H1 (cell line): ENCODE measurements around the gene APBA2. TPM values are rescaled to one million over a fixed set of nuclear protein-coding genes. Genes with fewer than 3 reads are reported as not detected.

Experiments used
- CTCF ChIA-PET: fragments of 300-600 bp; sonication (Branson Sonifier 250); formaldehyde crosslinking; loops from one replicate; lab custom pipeline; 2021; ENCODE audit not compliant: partially characterized antibody; lab: Charles Lee
- POLR2A ChIA-PET: fragments of 300-600 bp; sonication (Branson Sonifier 250); formaldehyde crosslinking; loops from one replicate; lab custom pipeline; 2021; ENCODE audit warnings: inconsistent platforms; ENCODE audit not compliant: partially characterized antibody; lab: Charles Lee
- DNase-seq, 2 experiments: peaks; one replicate each; pipeline versions ENCODE4 v3.0.0 to v3.0.0-alpha.2; 2010 to 2022; ENCODE audit warnings: low spot score in 2 of 2, low read depth in 1 of 2, mixed read lengths in 1 of 2
- FAIRE-seq: peaks from 2 replicates; lab custom pipeline; 2011; peaks lifted over from hg19 to GRCh38; lab: Jason Lieb, UNC
- H2AFZ ChIP-seq: 2 replicates; pipeline ENCODE4 v1.8.1; 2012; ENCODE audit warnings: low read length, inconsistent platforms
- H2AK5ac ChIP-seq: 2 replicates; pipeline ENCODE4 v1.6.1; 2013; ENCODE audit warnings: low read depth, low read length
- H2BK120ac ChIP-seq: replicated peaks from 2 replicates; pipeline ENCODE3; 2013; ENCODE audit warnings: low read depth, low read length, inconsistent platforms
- H2BK12ac ChIP-seq: 2 replicates; pipeline ENCODE4 v1.6.1; 2013; ENCODE audit warnings: low read depth, low read length
- H2BK15ac ChIP-seq: 2 replicates; pipeline ENCODE4 v1.6.1; 2013; ENCODE audit warnings: low read length
- H2BK20ac ChIP-seq: 2 replicates; pipeline ENCODE4 v1.6.1; 2013; ENCODE audit warnings: low read length
- H2BK5ac ChIP-seq: 2 replicates; pipeline ENCODE4 v1.6.1; 2013; ENCODE audit warnings: low read depth, low read length
- H3K14ac ChIP-seq: 2 replicates; pipeline ENCODE4 v1.6.1; 2013; ENCODE audit warnings: inconsistent platforms; ENCODE audit not compliant: insufficient read length
- H3K18ac ChIP-seq: 2 replicates; pipeline ENCODE4 v1.6.1; 2013; ENCODE audit warnings: low read length; ENCODE audit errors: extremely low read depth
- H3K23ac ChIP-seq: 2 replicates; pipeline ENCODE4 v1.6.1; 2013; ENCODE audit warnings: inconsistent platforms; ENCODE audit not compliant: insufficient read length
- H3K23me2 ChIP-seq: 2 replicates; pipeline ENCODE4 v1.6.1; 2013; ENCODE audit warnings: low read depth, low read length
- H3K27ac ChIP-seq: 2 replicates; pipeline ENCODE4 v1.6.1; 2011; ENCODE audit warnings: low read depth, low read length, inconsistent platforms
- H3K27me3 ChIP-seq, 4 experiments: replicated peaks in 1 of 4; 1 replicate in 1 of 4; 2 replicates in 3 of 4; pipeline versions ENCODE4 v1.6.1 to v1.8.1; 2011 to 2013; ENCODE audit warnings: low read length in 3 of 4, mild to moderate bottlenecking in 3 of 4, inconsistent platforms in 2 of 4, mixed read lengths in 2 of 4, moderate library complexity in 1 of 4; ENCODE audit not compliant: control insufficient read depth in 3 of 4, insufficient read depth in 3 of 4; ENCODE audit errors: extremely low read depth in 1 of 4
- H3K36me3 ChIP-seq, 4 experiments: 2 replicates each; pipeline versions ENCODE4 v1.6.1 to v1.8.1; 2011 to 2013; ENCODE audit warnings: mild to moderate bottlenecking in 4 of 4, low read length in 3 of 4, moderate library complexity in 2 of 4, control low read depth in 1 of 4, inconsistent platforms in 1 of 4; ENCODE audit not compliant: insufficient read depth in 4 of 4, control insufficient read depth in 2 of 4
- H3K4ac ChIP-seq: replicated peaks from 2 replicates; pipeline ENCODE3; 2013; ENCODE audit warnings: low read length, low read depth, mixed read lengths, inconsistent platforms; ENCODE audit not compliant: insufficient read length
- H3K4me1 ChIP-seq, 4 experiments: replicated peaks in 1 of 4; 1 replicate in 1 of 4; 2 replicates in 3 of 4; pipeline versions ENCODE4 v1.6.1 to v1.8.1; 2011 to 2013; ENCODE audit warnings: low read length in 3 of 4, inconsistent platforms in 2 of 4, mixed read lengths in 1 of 4; ENCODE audit not compliant: insufficient read depth in 4 of 4, control insufficient read depth in 3 of 4
- H3K4me2 ChIP-seq, 2 experiments: 2 replicates each; pipeline versions ENCODE4 v1.6.1 to v1.8.1; 2011 to 2013; ENCODE audit warnings: low read depth in 2 of 2, low read length in 2 of 2, control low read depth in 1 of 2, inconsistent platforms in 1 of 2, mild to moderate bottlenecking in 1 of 2; ENCODE audit not compliant: insufficient read depth in 1 of 2
- H3K4me3 ChIP-seq, 4 experiments: fragments of 200-600, 300-600 bp in 1 of 4; sonication (generic), shearing (Covaris generic), sonication (Bioruptor Twin) in 1 of 4; 2 replicates each; pipeline versions ENCODE4 v1.5.1 to v1.8.1; 2011 to 2016; ENCODE audit warnings: low read length in 4 of 4, low read depth in 3 of 4, control low read depth in 2 of 4, inconsistent platforms in 2 of 4, mild to moderate bottlenecking in 2 of 4, mixed read lengths in 1 of 4, moderate library complexity in 1 of 4; ENCODE audit not compliant: insufficient read depth in 2 of 4; ENCODE audit errors: extremely low read depth in 1 of 4
- H3K56ac ChIP-seq: replicated peaks from 2 replicates; pipeline ENCODE3; 2013; ENCODE audit warnings: low read depth, mild to moderate bottlenecking, mixed read lengths, low read length, inconsistent platforms; ENCODE audit not compliant: insufficient read length
- H3K79me1 ChIP-seq: 2 replicates; pipeline ENCODE4 v1.6.1; 2013; ENCODE audit warnings: low read depth, low read length, control low read depth
- H3K79me2 ChIP-seq, 2 experiments: 2 replicates each; pipeline versions ENCODE4 v1.6.1 to v1.8.1; 2012 to 2013; ENCODE audit warnings: low read length in 2 of 2, mild to moderate bottlenecking in 2 of 2, inconsistent platforms in 1 of 2; ENCODE audit not compliant: insufficient read depth in 2 of 2, control insufficient read depth in 1 of 2
- H3K9ac ChIP-seq, 4 experiments: replicated peaks in 1 of 4; 1 replicate in 1 of 4; 2 replicates in 3 of 4; pipeline versions ENCODE4 v1.6.1 to v1.8.1; 2011 to 2013; ENCODE audit warnings: low read depth in 3 of 4, low read length in 3 of 4, control low read depth in 2 of 4, mild to moderate bottlenecking in 2 of 4, moderate library complexity in 2 of 4, inconsistent platforms in 1 of 4; ENCODE audit errors: extremely low read depth in 1 of 4
- H3K9me3 ChIP-seq, 2 experiments: 2 replicates each; pipeline versions ENCODE4 v1.6.1 to v1.8.1; 2012 to 2013; ENCODE audit warnings: mild to moderate bottlenecking in 2 of 2, moderate library complexity in 2 of 2, control low read depth in 1 of 2, inconsistent platforms in 1 of 2, low read depth in 1 of 2, low read length in 1 of 2, mixed read lengths in 1 of 2; ENCODE audit not compliant: insufficient read depth in 2 of 2
- H4K20me1 ChIP-seq, 2 experiments: replicated peaks in 1 of 2; 2 replicates each; pipeline versions ENCODE3 to v1.8.1; 2011 to 2013; ENCODE audit warnings: inconsistent platforms in 2 of 2, low read length in 2 of 2, mild to moderate bottlenecking in 1 of 2; ENCODE audit not compliant: insufficient read depth in 2 of 2, control insufficient read depth in 1 of 2
- H4K5ac ChIP-seq: 2 replicates; pipeline ENCODE4 v1.6.1; 2013; ENCODE audit warnings: low read length, low read depth, mixed read lengths, inconsistent platforms; ENCODE audit not compliant: insufficient read length
- H4K8ac ChIP-seq: 2 replicates; pipeline ENCODE4 v1.8.0; 2013; ENCODE audit warnings: mild to moderate bottlenecking, moderate library complexity, low read length, inconsistent platforms; ENCODE audit not compliant: insufficient read depth; ENCODE audit errors: extremely low read depth
- H4K91ac ChIP-seq: replicated peaks from 2 replicates; pipeline ENCODE3; 2013; ENCODE audit warnings: low read length, mixed read lengths, inconsistent platforms; ENCODE audit not compliant: insufficient read length
- ASH2L ChIP-seq: fragments of 200-600, 300-600 bp; sonication (generic); IDR thresholded peaks from one replicate; pipeline ENCODE4 v1.7.1; 2017; ENCODE audit warnings: low read length
- BRCA1 ChIP-seq: IDR thresholded peaks from 2 replicates; pipeline ENCODE4 v1.6.1; 2012; ENCODE audit warnings: low read depth, low read length, improper control_type of control experiment
- CEBPB ChIP-seq: IDR thresholded peaks from 2 replicates; pipeline ENCODE4 v1.6.1; 2012; ENCODE audit warnings: low read depth, low read length
- CREB1 ChIP-seq: IDR thresholded peaks from 2 replicates; pipeline ENCODE4 v1.6.1; 2012; ENCODE audit warnings: inconsistent platforms
- FOSL1 ChIP-seq: IDR thresholded peaks from 2 replicates; pipeline ENCODE4 v1.6.1; 2011; ENCODE audit warnings: mild to moderate bottlenecking, low read depth, low read length, moderate library complexity; ENCODE audit not compliant: insufficient read depth
- GTF2F1 ChIP-seq: IDR thresholded peaks from 2 replicates; pipeline ENCODE4 v1.6.1; 2012; ENCODE audit warnings: low read depth, low read length, improper control_type of control experiment, borderline replicate concordance
- JUN ChIP-seq: IDR thresholded peaks from 2 replicates; pipeline ENCODE4 v1.6.1; 2011; ENCODE audit warnings: low read depth, mild to moderate bottlenecking, improper control_type of control experiment, low read length
- JUND ChIP-seq: IDR thresholded peaks from 2 replicates; pipeline ENCODE4 v1.6.1; 2011; ENCODE audit warnings: mild to moderate bottlenecking, improper control_type of control experiment, low read length
- NRF1 ChIP-seq: IDR thresholded peaks from 2 replicates; pipeline ENCODE4 v1.6.1; 2011; ENCODE audit warnings: mild to moderate bottlenecking, low read depth, low read length, improper control_type of control experiment
- PHF8 ChIP-seq: fragments of 200-600 bp; sonication (generic); conservative IDR thresholded peaks from 2 replicates; pipeline ENCODE4 v1.7.1; 2012; ENCODE audit warnings: low read depth, mild to moderate bottlenecking, inconsistent platforms, low read length, moderate library complexity
- RFX5 ChIP-seq: IDR thresholded peaks from 2 replicates; pipeline ENCODE4 v1.6.1; 2011; ENCODE audit warnings: low read depth, low read length, improper control_type of control experiment, borderline replicate concordance
- SIN3A ChIP-seq, 2 experiments: IDR thresholded peaks in 1 of 2; conservative IDR thresholded peaks in 1 of 2; 2 replicates each; pipeline ENCODE4 v1.6.1; 2011 to 2012; ENCODE audit warnings: low read length in 2 of 2, improper control_type of control experiment in 1 of 2, low read depth in 1 of 2, mild to moderate bottlenecking in 1 of 2
- SIRT6 ChIP-seq: IDR thresholded peaks from one replicate; pipeline ENCODE4 v1.7.1; 2012; ENCODE audit warnings: low read length, inconsistent platforms
- SP1 ChIP-seq: IDR thresholded peaks from 2 replicates; pipeline ENCODE4 v1.6.1; 2011; ENCODE audit warnings: low read depth, low read length
- SP2 ChIP-seq: IDR thresholded peaks from 2 replicates; pipeline ENCODE4 v1.6.1; 2012; ENCODE audit warnings: mild to moderate bottlenecking, low read length, inconsistent platforms
- SP4 ChIP-seq: IDR thresholded peaks from 2 replicates; pipeline ENCODE4 v1.6.1; 2012; ENCODE audit warnings: low read length, inconsistent platforms
- SRF ChIP-seq: IDR thresholded peaks from 2 replicates; pipeline ENCODE4 v1.6.1; 2011; ENCODE audit warnings: mild to moderate bottlenecking, low read depth, low read length, moderate library complexity
- TEAD4 ChIP-seq: IDR thresholded peaks from 2 replicates; pipeline ENCODE4 v1.6.1; 2012; ENCODE audit warnings: low read depth, low read length, inconsistent platforms, mixed read lengths
- WGBS, 2 experiments: shearing (Covaris generic) in 1 of 2; methylation state at CpG; one replicate each; pipeline versions ENCODE4 v1.1.6 to v1.1.7; 2013 to 2015; ENCODE audit warnings: low lambda C conversion rate in 2 of 2, mixed read lengths in 2 of 2, inconsistent platforms in 1 of 2, low coverage in 1 of 2, missing lambda C conversion rate in 1 of 2; ENCODE audit not compliant: insufficient replicate concordance in 2 of 2, insufficient coverage in 1 of 2, insufficient read length in 1 of 2; ENCODE audit errors: extremely low coverage in 1 of 2, missing lambda C conversion rate in 1 of 2; 5-methylcytosine and 5-hydroxymethylcytosine counted together
- polyA plus RNA-seq, 7 experiments: library from polyadenylated mRNA; depleted of rRNA in 3 of 7; stranded (reverse) in 5 of 7; unstranded in 2 of 7; fragments of >200 nt in 5 of 7; fragments of 200-250 nt in 2 of 7; gene quantifications; 1 replicate in 5 of 7; 2 replicates in 1 of 7; 4 replicates in 1 of 7; pipeline versions ENCODE4 v1.2.1 to v1.2.3, GENCODE V29; 2011 to 2013; ENCODE audit warnings: missing spikeins in 2 of 7, mixed read lengths in 2 of 7
- total RNA-seq: library from RNA; stranded (reverse); fragmentation: NEBNext Ultra II Directional; extraction: Animal tissue kit (Norgen Biotek cat#: 25700); gene quantifications from 2 replicates; pipeline ENCODE4 v1.2.1, GENCODE V29; 2021

The APBA2 gene
- total and polyA plus RNA-seq, 2 of the 8 experiments (the other 6 are each of a cell fraction or from before 2014, with no cell fraction given) = 15.5 to 19.0 TPM

GRCh38 chr15:29012097-29012496, 126.3 kb downstream of the APBA2 start:
- 84% methylated on average over 2 of the region's 2 CpGs; no CpG with 5 or more reads in 1 of the 2 experiments for WGBS, 2 experiments
- POLR2A ChIA-PET = no interaction called here
- H2BK12ac ChIP-seq = no peak overlapping the region
- no peaks in the 10 kb centered on the region for H3K27me3 ChIP-seq
- H3K4me1 ChIP-seq = no peaks in the 10 kb centered on the region; a peak in 1 of 7 replicates
- no peak overlapping the region for H3K4me2 ChIP-seq
- H2BK120ac ChIP-seq = no peak overlapping the region
- H3K27ac ChIP-seq = no peak overlapping the region
- no peak overlapping the region for H2BK20ac ChIP-seq
- no peak overlapping the region for H3K56ac ChIP-seq
- no peaks in the 10 kb centered on the region for H3K9me3 ChIP-seq
- no peak overlapping the region for H4K91ac ChIP-seq
- H3K9ac ChIP-seq = no peak overlapping the region
- no peak for DNase-seq
- H2AK5ac ChIP-seq = no peak overlapping the region
- TF ChIP-seq SP1 (no peak), JUND (no peak), SP2 (no peak), NRF1 (no peak), CREB1 (no peak), FOSL1 (no peak), SIN3A (conservative IDR thresholded peaks at IDR 0.05 in 1 of 2, IDR thresholded peaks at IDR 0.05 in 1 of 2; ENCODE audit: low read depth in 1 of 2, low read length in 2 of 2) (no peak), JUN (no peak), PHF8 (no peak), ASH2L (no peak), BRCA1 (no peak), RFX5 (no peak), SIRT6 (no peak), SRF (no peak), GTF2F1 (no peak), CEBPB (no peak), SP4 (no peak), TEAD4 (no peak)
- H3K23me2 ChIP-seq = no peaks in the 10 kb centered on the region; the same call in 1 of the 2 replicates
- no peaks in the 10 kb centered on the region for H3K36me3 ChIP-seq
- H3K23ac ChIP-seq = no peak overlapping the region
- CTCF ChIA-PET = no interaction called here
- H2BK5ac ChIP-seq = no peak overlapping the region
- H4K20me1 ChIP-seq = no peaks in the 10 kb centered on the region
- no peak overlapping the region for H2BK15ac ChIP-seq
- no peaks in the 10 kb centered on the region for H3K79me1 ChIP-seq
- no peak overlapping the region for H3K4me3 ChIP-seq
- H4K5ac ChIP-seq = no peak overlapping the region
- H2AFZ ChIP-seq = no peak overlapping the region
- no peak overlapping the region for H3K4ac ChIP-seq
- H3K14ac ChIP-seq = no peak overlapping the region
- FAIRE-seq = no peak
- H3K79me2 ChIP-seq = no peaks in the 10 kb centered on the region
- H3K18ac ChIP-seq = no peak overlapping the region
- H4K8ac ChIP-seq = no peak overlapping the region
